Liver (tissue), 9 donors: Measurements from ENCODE around the gene SPRYD3. TPM values are rescaled to one million over a fixed set of nuclear protein-coding genes. Genes with fewer than 3 reads are reported as not detected.

Experiments used
- DNase-seq: peaks from one replicate; pipeline ENCODE4 v3.0.0-alpha.2; 2017; ENCODE audit warnings: low spot score
- H3K27ac ChIP-seq, 2 donors: one replicate each; pipeline ENCODE4 v1.7.0; 2013; ENCODE audit warnings: inconsistent platforms in 2 of 2, low read length in 2 of 2, control low read depth in 1 of 2, low read depth in 1 of 2, mild to moderate bottlenecking in 1 of 2
- H3K27me3 ChIP-seq, 4 donors: one replicate each; pipeline versions ENCODE4 v1.6.1 to v1.7.0; 2013; ENCODE audit warnings: low read length in 3 of 4, inconsistent platforms in 1 of 4, mild to moderate bottlenecking in 1 of 4, moderate library complexity in 1 of 4; ENCODE audit not compliant: control insufficient read depth in 4 of 4, insufficient read depth in 4 of 4
- H3K36me3 ChIP-seq, 4 donors: one replicate each; pipeline versions ENCODE4 v1.6.1 to v1.7.0; 2013; ENCODE audit warnings: low read length in 3 of 4, mild to moderate bottlenecking in 3 of 4, low read depth in 1 of 4, moderate library complexity in 1 of 4; ENCODE audit not compliant: control insufficient read depth in 4 of 4, insufficient read depth in 3 of 4
- H3K4me1 ChIP-seq, 4 donors: one replicate each; pipeline versions ENCODE4 v1.6.1 to v1.7.0; 2013; ENCODE audit warnings: low read length in 3 of 4, mild to moderate bottlenecking in 3 of 4, moderate library complexity in 1 of 4; ENCODE audit not compliant: control insufficient read depth in 4 of 4, insufficient read depth in 4 of 4
- H3K4me3 ChIP-seq, 3 donors: one replicate each; pipeline versions ENCODE4 v1.6.1 to v1.7.0; 2013; ENCODE audit warnings: low read length in 3 of 3, control low read depth in 1 of 3, low read depth in 1 of 3, mild to moderate bottlenecking in 1 of 3
- H3K9ac ChIP-seq, 2 donors: one replicate each; pipeline ENCODE4 v1.7.0; 2013; ENCODE audit warnings: low read length in 2 of 2, mild to moderate bottlenecking in 2 of 2, moderate library complexity in 2 of 2, control low read depth in 1 of 2, low read depth in 1 of 2
- H3K9me3 ChIP-seq, 4 donors: one replicate each; pipeline versions ENCODE4 v1.6.1 to v1.7.0; 2013; ENCODE audit warnings: low read length in 3 of 4; ENCODE audit not compliant: control insufficient read depth in 4 of 4
- ATF3 ChIP-seq: IDR thresholded peaks from 2 replicates; pipeline ENCODE4 v1.6.1; 2016; ENCODE audit warnings: antibody characterized with exemption
- EGR1 ChIP-seq, 2 donors: IDR thresholded peaks; 2 replicates each; pipeline ENCODE4 v1.6.1; 2016 to 2018; ENCODE audit warnings: antibody characterized with exemption in 2 of 2, low read depth in 2 of 2
- FOXA1 ChIP-seq: IDR thresholded peaks from 2 replicates; pipeline ENCODE4 v1.6.1; 2016; ENCODE audit warnings: antibody characterized with exemption
- GABPA ChIP-seq, 2 donors: IDR thresholded peaks in 1 of 2; conservative IDR thresholded peaks in 1 of 2; 2 replicates each; pipeline ENCODE4 v1.6.1; 2016; ENCODE audit warnings: antibody characterized with exemption in 2 of 2, mild to moderate bottlenecking in 1 of 2, moderate library complexity in 1 of 2
- HNF4A ChIP-seq, 2 donors: conservative IDR thresholded peaks; 2 replicates each; pipeline ENCODE4 v1.6.1; 2016; ENCODE audit warnings: antibody characterized with exemption in 2 of 2, mild to moderate bottlenecking in 2 of 2
- HNF4G ChIP-seq: IDR thresholded peaks from 2 replicates; pipeline ENCODE4 v1.6.1; 2016; ENCODE audit warnings: antibody characterized with exemption
- JUND ChIP-seq, 2 donors: IDR thresholded peaks; 2 replicates each; pipeline ENCODE4 v1.6.1; 2016; ENCODE audit warnings: antibody characterized with exemption in 2 of 2
- NR2F2 ChIP-seq: IDR thresholded peaks from 2 replicates; pipeline ENCODE4 v1.6.1; 2016; ENCODE audit warnings: antibody characterized with exemption
- RAD21 ChIP-seq, 2 donors: IDR thresholded peaks; 2 replicates each; pipeline ENCODE4 v1.6.1; 2016; ENCODE audit warnings: antibody characterized with exemption in 2 of 2, mild to moderate bottlenecking in 2 of 2
- REST ChIP-seq: IDR thresholded peaks from 2 replicates; pipeline ENCODE4 v1.6.1; 2016; ENCODE audit warnings: antibody characterized with exemption, mild to moderate bottlenecking
- RXRA ChIP-seq, 2 donors: IDR thresholded peaks; 2 replicates each; pipeline ENCODE4 v1.6.1; 2017 to 2018; ENCODE audit warnings: antibody characterized with exemption in 2 of 2, mild to moderate bottlenecking in 1 of 2
- YY1 ChIP-seq: IDR thresholded peaks from 2 replicates; pipeline ENCODE4 v1.6.1; 2016; ENCODE audit warnings: antibody characterized with exemption, mild to moderate bottlenecking
- ZBTB33 ChIP-seq: IDR thresholded peaks from 2 replicates; pipeline ENCODE4 v1.6.1; 2016; ENCODE audit warnings: antibody characterized with exemption
- WGBS: extraction: QIAGEN DNeasy Blood & Tissue Kit; methylation state at CpG from one replicate; pipeline ENCODE4 v1.1.7; 2013; 5-methylcytosine and 5-hydroxymethylcytosine counted together
- polyA plus RNA-seq, 2 donors: library from polyadenylated mRNA; stranded (reverse) in 1 of 2; unstranded in 1 of 2; fragments of 200-250 nt in 1 of 2; fragments of >200 nt in 1 of 2; fragmentation: Nextera tagmentation in 1 of 2; extraction: Ambion mirVana in 1 of 2; gene quantifications; one replicate each; pipeline versions ENCODE4 v1.2.1 to v1.2.3, GENCODE V29; 2013 to 2015
- total RNA-seq, 2 donors: library from RNA; depleted of rRNA; stranded (reverse); fragments of >200 nt; gene quantifications; one replicate each; pipeline ENCODE4 v1.2.3, GENCODE V29; 2014
- donor health status: healthy.
- donor health status: healthy.
- donor health status: healthy.
- donor health status: healthy.
- donor health status: healthy.

SPRYD3 gene
- total and polyA plus RNA-seq, 4 donors, result 6.0 to 20.3 (median 13.3) TPM

GRCh38 chr12:53105256-53105655 is 26.1 kb upstream of the SPRYD3 start:
- Histone ChIP-seq H3K4me3 (no peak overlapping the region), H3K27ac (no peak overlapping the region), H3K9me3 (no peaks in the 10 kb centered on the region), H3K9ac (no peak overlapping the region), H3K4me1 (peaks cover 16 to 44% (median 26%) of the 10 kb centered on the region in 4 donors), H3K36me3 (no peaks in the 10 kb centered on the region), H3K27me3 (no peaks in the 10 kb centered on the region)
- TF ChIP-seq HNF4G, result no peak
- TF ChIP-seq REST, result no peak
- TF ChIP-seq RAD21 (IDR thresholded peaks at IDR 0.05), result no peak
- no peak for TF ChIP-seq GABPA (IDR thresholded peaks at IDR 0.05 in 1 of 2, conservative IDR thresholded peaks at IDR 0.05 in 1 of 2)
- TF ChIP-seq YY1, result no peak
- TF ChIP-seq JUND (IDR thresholded peaks at IDR 0.05), result no peak
- TF ChIP-seq EGR1 (IDR thresholded peaks at IDR 0.05; ENCODE audit: low read depth in 2 of 2), result no peak
- TF ChIP-seq HNF4A (conservative IDR thresholded peaks at IDR 0.05), result peak; percentile 53 to 60
- no peak for TF ChIP-seq ATF3
- TF ChIP-seq NR2F2, result peak; percentile 83
- TF ChIP-seq RXRA (IDR thresholded peaks at IDR 0.05), result peak; percentile 76 to 87
- no peak for TF ChIP-seq ZBTB33
- no peak for TF ChIP-seq FOXA1
- 69% methylated on average over 8 of the region's 8 CpGs for WGBS
- DNase-seq, result no peak

- H3K27me3 ChIP-seq, result no peaks in the 10 kb centered on the region
- peaks cover 16 to 49% (median 29%) of the 10 kb centered on the region in 4 donors for H3K4me1 ChIP-seq
- H3K9me3 ChIP-seq, result no peaks in the 10 kb centered on the region
- H3K9ac ChIP-seq, result no peak overlapping the region
- peak overlapping the region; percentile 65 to 88 for H3K27ac ChIP-seq
- no peak for DNase-seq
- 46% methylated on average over 3 of the region's 3 CpGs for WGBS
- no peaks in the 10 kb centered on the region for H3K36me3 ChIP-seq
- TF ChIP-seq HNF4A (conservative IDR thresholded peaks at IDR 0.05), result peak in 1 of 2 donors; percentile 33
- TF ChIP-seq NR2F2, result peak; percentile 98
- TF ChIP-seq RXRA (IDR thresholded peaks at IDR 0.05), result no peak
- no peak for TF ChIP-seq ZBTB33
- no peak overlapping the region for H3K4me3 ChIP-seq
Observed at GRCh38 chr12:53103860-53104305, 24.7 kb upstream of the SPRYD3 start.
